K562 (cell line): ENCODE data around the gene ZNF597. TPM values are rescaled to one million over a fixed set of nuclear protein-coding genes. Genes with fewer than 3 reads are reported as not detected.
"Not testable (repeated sequence)": the region's sequence is repeated elsewhere in the genome, so short reads cannot be mapped to it uniquely, and the experiment has no call there.

ENCODE experiments used
- ATAC-seq: fragments of 200-7000 bp; cut with Tn5 transposase; 3 replicates; pipeline ENCODE4 v1.9.1; 2020; ENCODE audit warnings: moderate library complexity
- BruUV-seq: library from RNA; stranded (reverse); fragments of 400-500 nt; replicated peaks from 2 replicates; lab custom pipeline; 2021; lab: Mats Ljungman, UMichigan
- CTCF ChIA-PET: fragments of 300-600 bp; formaldehyde crosslinking; extraction: SDS; loops from one replicate; lab custom pipeline; 2021; ENCODE audit warnings: low intra/inter-chr PET ratio; lab: Yijun Ruan, JAX
- POLR2A ChIA-PET: fragments of 300-600, 350-650 bp; sonication (Branson Sonifier 250); formaldehyde crosslinking; extraction: SDS; loops from one replicate; lab custom pipeline; 2021; ENCODE audit warnings: antibody characterized with exemption, inconsistent platforms; lab: Yijun Ruan, JAX
- DNase-seq, 4 experiments: peaks; one replicate each; pipeline versions ENCODE4 v3.0.0 to v3.0.0-alpha.2; 2011 to 2018; ENCODE audit warnings: low spot score in 3 of 4, mixed read lengths in 3 of 4; ENCODE audit errors: extremely low read depth in 1 of 4
- FAIRE-seq: peaks from 2 replicates; lab custom pipeline; 2011; peaks lifted over from hg19 to GRCh38; lab: Jason Lieb, UNC
- H2AFZ ChIP-seq: 2 replicates; pipeline ENCODE4 v1.6.0; 2011; ENCODE audit warnings: low read depth, low read length, control low read depth, inconsistent platforms
- H3K27ac ChIP-seq: fragments of 200-600 bp; 3 replicates; pipeline ENCODE4 v1.8.0; 2011; ENCODE audit warnings: low read depth, mild to moderate bottlenecking, control low read depth, inconsistent platforms, low read length, moderate library complexity, mixed read lengths; ENCODE audit errors: extremely low read depth
- H3K27me3 ChIP-seq, 2 experiments: fragments of 300-600 bp in 1 of 2; 2 replicates in 1 of 2; 3 replicates in 1 of 2; pipeline versions ENCODE4 v1.6.0 to v1.8.0; 2011; ENCODE audit warnings: inconsistent platforms in 2 of 2, low read length in 2 of 2, mild to moderate bottlenecking in 1 of 2, mixed read lengths in 1 of 2, moderate library complexity in 1 of 2; ENCODE audit not compliant: control insufficient read depth in 2 of 2, insufficient read depth in 2 of 2
- H3K36me3 ChIP-seq: fragments of 300-600 bp; 3 replicates; pipeline ENCODE4 v1.8.0; 2011; ENCODE audit warnings: mild to moderate bottlenecking, low read length, inconsistent platforms; ENCODE audit not compliant: control insufficient read depth, insufficient read depth
- H3K4me1 ChIP-seq, 2 experiments: fragments of 200-600 bp in 1 of 2; replicated peaks in 1 of 2; 2 replicates in 1 of 2; 3 replicates in 1 of 2; pipeline versions ENCODE4 v1.5.1 to v1.8.0; 2011; ENCODE audit warnings: inconsistent platforms in 2 of 2, low read length in 2 of 2, mild to moderate bottlenecking in 1 of 2, mixed read lengths in 1 of 2, moderate library complexity in 1 of 2; ENCODE audit not compliant: control insufficient read depth in 2 of 2, insufficient read depth in 2 of 2
- H3K4me2 ChIP-seq: 2 replicates; pipeline ENCODE4 v1.6.1; 2011; ENCODE audit warnings: low read length, control low read depth, inconsistent platforms, mixed read lengths; ENCODE audit not compliant: insufficient read depth
- H3K4me3 ChIP-seq: fragments of 200-600 bp; sonication (generic), shearing (Covaris generic); 2 replicates; pipeline ENCODE4 v1.5.1; 2016; ENCODE audit warnings: control low read depth, inconsistent platforms
- H3K79me2 ChIP-seq: fragments of 200-600 bp; 3 replicates; pipeline ENCODE4 v1.8.0; 2011; ENCODE audit warnings: low read length, inconsistent platforms; ENCODE audit not compliant: control insufficient read depth, insufficient read depth
- H3K9ac ChIP-seq, 2 experiments: 2 replicates each; pipeline versions ENCODE4 v1.6.0 to v1.6.1; 2011; ENCODE audit warnings: low read depth in 2 of 2, low read length in 2 of 2, control low read depth in 1 of 2, inconsistent platforms in 1 of 2, mild to moderate bottlenecking in 1 of 2, mixed read lengths in 1 of 2; ENCODE audit not compliant: insufficient read depth in 1 of 2
- H3K9me1 ChIP-seq: one replicate; pipeline ENCODE4 v1.6.0; 2011; ENCODE audit warnings: inconsistent platforms, mild to moderate bottlenecking, low read length, moderate library complexity; ENCODE audit not compliant: control insufficient read depth, insufficient read depth
- H3K9me3 ChIP-seq: replicated peaks from 2 replicates; pipeline ENCODE4 v1.5.1; 2011; ENCODE audit warnings: low read depth, low read length, inconsistent platforms; ENCODE audit not compliant: control insufficient read depth, insufficient read depth
- H4K20me1 ChIP-seq: replicated peaks from 2 replicates; pipeline ENCODE4 v1.6.1; 2011; ENCODE audit warnings: low read length, inconsistent platforms, mixed read lengths; ENCODE audit not compliant: control insufficient read depth, insufficient read depth
- ADNP ChIP-seq: fragments of 200-800 bp; sonication (Bioruptor generic); IDR thresholded peaks from 2 replicates; pipeline ENCODE4 v1.6.1; 2016; ENCODE audit warnings: missing genetic modification characterization, missing compliant biosample characterization
- FOXP1 ChIP-seq: sonication (generic); formaldehyde crosslinking; IDR thresholded peaks from 2 replicates; pipeline ENCODE4 v1.8.0; 2022; ENCODE audit warnings: mild to moderate bottlenecking, missing genetic modification reagents
- FOXP4 ChIP-seq: sonication (generic); formaldehyde crosslinking; IDR thresholded peaks from 2 replicates; pipeline ENCODE4 v1.8.0; 2022; ENCODE audit warnings: mild to moderate bottlenecking, missing genetic modification reagents, borderline replicate concordance
- ZNF121 ChIP-seq: sonication (generic); formaldehyde crosslinking; conservative IDR thresholded peaks from 2 replicates; pipeline ENCODE4 v1.8.0; 2022; ENCODE audit warnings: missing genetic modification reagents
- WGBS: fragments of 100-300 bp; shearing (Covaris generic); methylation state at CpG from one replicate; pipeline ENCODE4 v1.1.6; 2016; ENCODE audit warnings: low coverage, mixed read lengths; ENCODE audit not compliant: insufficient coverage; ENCODE audit errors: missing lambda C conversion rate; 5-methylcytosine and 5-hydroxymethylcytosine counted together
- in situ Hi-C: fragments of 300-500 bp; cut with MboI; formaldehyde crosslinking; loops from 4 replicates; pipeline ENCODE4 v1.15.0; 2018; ENCODE audit warnings: inconsistent platforms, mixed read lengths
- intact Hi-C: fragments of 100-400 bp; cut with micrococcal nuclease; formaldehyde crosslinking; loops from 2 replicates; pipeline ENCODE4 v1.14.2; 2022
- polyA plus RNA-seq, 8 experiments: library from polyadenylated mRNA; depleted of rRNA in 4 of 8; stranded (reverse) in 5 of 8; unstranded in 3 of 8; fragments of >200 nt; fragmentation: Nextera tagmentation in 2 of 8; fragmentation: Illumina TruSeq in 1 of 8; extraction: Ambion mirVana in 2 of 8; extraction: Trizol in 1 of 8; gene quantifications; 2 replicates each; pipeline versions ENCODE4 v1.2.1 to v1.2.3, GENCODE V29; 2011 to 2014; ENCODE audit warnings: inconsistent platforms in 1 of 8, missing spikeins in 1 of 8
- total RNA-seq, 7 experiments: library from RNA; depleted of rRNA in 6 of 7; stranded (reverse); fragments of >200 nt in 6 of 7; fragmentation: Illumina TruSeq in 2 of 7; extraction: Trizol in 2 of 7; gene quantifications; 2 replicates each; pipeline versions ENCODE4 v1.2.1 to v1.2.3, GENCODE V29; 2011 to 2021; ENCODE audit warnings: low replicate concordance in 1 of 7

ZNF597 gene
- total and polyA plus RNA-seq, 9 of the 15 experiments (the other 6 are each of a cell fraction or from before 2014, with no cell fraction given): 0.14 to 0.68 (median 0.42) TPM

- H3K9me1 ChIP-seq, H3K4me2 ChIP-seq, ATAC-seq, in situ Hi-C loops, H3K9ac ChIP-seq, intact Hi-C loops, H2AFZ ChIP-seq, H3K27me3 ChIP-seq, BruUV-seq, H3K36me3 ChIP-seq, H3K4me3 ChIP-seq, DNase-seq, CTCF ChIA-PET, H3K9me3 ChIP-seq, FAIRE-seq, H3K27ac ChIP-seq: not testable (repeated sequence)
- peaks cover 20% of the 10 kb centered on the region for H4K20me1 ChIP-seq
- peaks cover 31% of the 10 kb centered on the region for H3K79me2 ChIP-seq
- peak; percentile 78; the same call in 1 of the 2 replicates for TF ChIP-seq FOXP1 (CRISPR knock-in tag)
- peak; percentile 78; the same call in 1 of the 2 replicates for TF ChIP-seq FOXP4 (CRISPR knock-in tag)
- peak; percentile 60 for TF ChIP-seq ZNF121 (CRISPR knock-in tag)
- 0 out of 2 replicates have a peak, but pooled peaks have one; percentile 17 for TF ChIP-seq ADNP
- POLR2A ChIA-PET: interaction anchor here (0.7 to 1.0 kb wide), 2 partner anchors 13 to 62 kb away, joined by 3 to 4 read pairs; no protein-coding TSS in a partner anchor
- WGBS: 78% methylated on average over 3 of the region's 3 CpGs
- H3K4me1 ChIP-seq: peaks cover 6 to 25% of the 10 kb centered on the region in 2 experiments; a peak in 4 of 5 replicates
Measured at GRCh38 chr16:3473596-3473943, 30.3 kb upstream of the ZNF597 start.
